Measurements from ENCODE around the gene GALNT13.

GALNT13 gene

GRCh38 chr2:153871231-153872221 is at the start of gene GALNT13:
TSS of gene GALNT13 (plus strand) at chr2:153871922.
- TF ChIP-seq CTCF (IDR thresholded peaks at IDR 0.05; ENCODE audit: control insufficient read depth, insufficient read depth, low read depth, low read length, missing control alignments), result no peak
- no peak within 1 kb of the TSS for H3K4me3 ChIP-seq (ENCODE audit: control insufficient read depth, low read depth, low read length)
- no peak for DNase-seq (ENCODE audit: low read depth)

- DNase-seq (ENCODE audit: low read depth), result no peak
Measured at GRCh38 chr2:153823880-153824279, 47.8 kb upstream of the GALNT13 start.

GRCh38 chr2:153828335-153828734 is 43.4 kb upstream of the GALNT13 start:
- DNase-seq (ENCODE audit: low read depth), result no peak
- no peak for TF ChIP-seq CTCF (IDR thresholded peaks at IDR 0.05; ENCODE audit: control insufficient read depth, insufficient read depth, low read depth, low read length, missing control alignments)
- H3K4me3 ChIP-seq (ENCODE audit: control insufficient read depth, low read depth, low read length), result no peak overlapping the region

More at GRCh38 chr2:153823880-153824279, 47.8 kb upstream of the GALNT13 start:
- no peak overlapping the region for H3K4me3 ChIP-seq (ENCODE audit: control insufficient read depth, low read depth, low read length)
- no peak for TF ChIP-seq CTCF (IDR thresholded peaks at IDR 0.05; ENCODE audit: control insufficient read depth, insufficient read depth, low read depth, low read length, missing control alignments)

GRCh38 chr2:153834662-153835061 is 37.1 kb upstream of the GALNT13 start:
- TF ChIP-seq CTCF (IDR thresholded peaks at IDR 0.05; ENCODE audit: control insufficient read depth, insufficient read depth, low read depth, low read length, missing control alignments), result no peak
- H3K4me3 ChIP-seq (ENCODE audit: control insufficient read depth, low read depth, low read length), result no peak overlapping the region
- no peak for DNase-seq (ENCODE audit: low read depth)

DNA sequence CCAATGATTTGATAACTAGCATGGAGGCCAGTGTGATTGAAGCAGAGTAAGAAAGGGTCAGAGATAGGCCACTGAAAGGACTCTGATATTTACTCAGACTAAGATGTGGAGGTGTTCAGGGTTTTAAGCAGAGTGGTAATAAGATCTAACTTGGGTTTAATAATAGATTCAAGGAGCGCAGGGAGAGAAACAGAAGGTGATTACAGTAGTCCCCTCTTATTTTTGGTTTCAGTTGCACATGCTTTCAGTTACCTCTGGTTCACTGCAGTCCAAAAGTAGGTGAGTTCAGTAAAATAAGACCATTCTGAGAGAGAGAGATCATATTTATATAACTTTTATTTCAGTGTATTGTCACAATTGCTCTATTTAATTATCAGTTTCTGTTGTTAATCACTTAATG is 13.5 kb upstream of the GALNT13 start:
- TF ChIP-seq CTCF (IDR thresholded peaks at IDR 0.05; ENCODE audit: control insufficient read depth, insufficient read depth, low read depth, low read length, missing control alignments), result no peak
- H3K4me3 ChIP-seq (ENCODE audit: control insufficient read depth, low read depth, low read length), result no peak overlapping the region
- DNase-seq (ENCODE audit: low read depth), result no peak

DNA sequence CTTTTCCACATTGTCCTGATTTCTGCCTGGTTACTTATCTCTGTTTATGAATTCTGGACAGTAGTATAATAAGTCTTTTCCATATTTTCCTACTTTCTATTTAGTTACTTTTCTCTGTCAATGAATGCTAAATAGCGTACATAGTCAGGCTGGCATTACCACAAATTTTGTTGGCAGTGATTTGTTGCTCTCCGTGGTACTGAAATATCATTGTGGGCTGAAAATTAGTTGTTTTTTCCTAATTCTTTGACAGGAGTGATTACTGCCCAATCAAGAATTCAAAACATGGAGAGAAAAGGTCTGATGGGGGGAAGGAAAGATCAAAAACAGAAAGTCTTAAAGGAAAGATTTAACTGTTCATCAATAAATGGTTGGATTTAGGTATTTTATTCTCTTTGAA is 7.7 kb upstream of the GALNT13 start:
- TF ChIP-seq CTCF (IDR thresholded peaks at IDR 0.05; ENCODE audit: control insufficient read depth, insufficient read depth, low read depth, low read length, missing control alignments), result no peak
- H3K4me3 ChIP-seq (ENCODE audit: control insufficient read depth, low read depth, low read length), result no peak overlapping the region
- no peak for DNase-seq (ENCODE audit: low read depth)
